K562 (cell line): ENCODE results near the gene TMPRSS11D. TPM values are rescaled to one million over a fixed set of nuclear protein-coding genes. Genes with fewer than 3 reads are reported as not detected.

ENCODE experiments used
- ATAC-seq: fragments of 200-7000 bp; cut with Tn5 transposase; 3 replicates; pipeline ENCODE4 v1.9.1; 2020; ENCODE audit warnings: moderate library complexity
- BruUV-seq: library from RNA; stranded (reverse); fragments of 400-500 nt; replicated peaks from 2 replicates; lab custom pipeline; 2021; lab: Mats Ljungman, UMichigan
- CTCF ChIA-PET: fragments of 300-600 bp; formaldehyde crosslinking; extraction: SDS; loops from one replicate; lab custom pipeline; 2021; ENCODE audit warnings: low intra/inter-chr PET ratio; lab: Yijun Ruan, JAX
- POLR2A ChIA-PET: fragments of 300-600, 350-650 bp; sonication (Branson Sonifier 250); formaldehyde crosslinking; extraction: SDS; loops from one replicate; lab custom pipeline; 2021; ENCODE audit warnings: antibody characterized with exemption, inconsistent platforms; lab: Yijun Ruan, JAX
- DNase-seq, 4 experiments: peaks; one replicate each; pipeline versions ENCODE4 v3.0.0 to v3.0.0-alpha.2; 2011 to 2018; ENCODE audit warnings: low spot score in 3 of 4, mixed read lengths in 3 of 4; ENCODE audit errors: extremely low read depth in 1 of 4
- FAIRE-seq: peaks from 2 replicates; lab custom pipeline; 2011; peaks lifted over from hg19 to GRCh38; lab: Jason Lieb, UNC
- H2AFZ ChIP-seq: 2 replicates; pipeline ENCODE4 v1.6.0; 2011; ENCODE audit warnings: low read depth, low read length, control low read depth, inconsistent platforms
- H3K27ac ChIP-seq: fragments of 200-600 bp; 3 replicates; pipeline ENCODE4 v1.8.0; 2011; ENCODE audit warnings: low read depth, mild to moderate bottlenecking, control low read depth, inconsistent platforms, low read length, moderate library complexity, mixed read lengths; ENCODE audit errors: extremely low read depth
- H3K27me3 ChIP-seq, 2 experiments: fragments of 300-600 bp in 1 of 2; 2 replicates in 1 of 2; 3 replicates in 1 of 2; pipeline versions ENCODE4 v1.6.0 to v1.8.0; 2011; ENCODE audit warnings: inconsistent platforms in 2 of 2, low read length in 2 of 2, mild to moderate bottlenecking in 1 of 2, mixed read lengths in 1 of 2, moderate library complexity in 1 of 2; ENCODE audit not compliant: control insufficient read depth in 2 of 2, insufficient read depth in 2 of 2
- H3K36me3 ChIP-seq: fragments of 300-600 bp; 3 replicates; pipeline ENCODE4 v1.8.0; 2011; ENCODE audit warnings: mild to moderate bottlenecking, low read length, inconsistent platforms; ENCODE audit not compliant: control insufficient read depth, insufficient read depth
- H3K4me1 ChIP-seq, 2 experiments: fragments of 200-600 bp in 1 of 2; replicated peaks in 1 of 2; 2 replicates in 1 of 2; 3 replicates in 1 of 2; pipeline versions ENCODE4 v1.5.1 to v1.8.0; 2011; ENCODE audit warnings: inconsistent platforms in 2 of 2, low read length in 2 of 2, mild to moderate bottlenecking in 1 of 2, mixed read lengths in 1 of 2, moderate library complexity in 1 of 2; ENCODE audit not compliant: control insufficient read depth in 2 of 2, insufficient read depth in 2 of 2
- H3K4me2 ChIP-seq: 2 replicates; pipeline ENCODE4 v1.6.1; 2011; ENCODE audit warnings: low read length, control low read depth, inconsistent platforms, mixed read lengths; ENCODE audit not compliant: insufficient read depth
- H3K4me3 ChIP-seq: fragments of 200-600 bp; sonication (generic), shearing (Covaris generic); 2 replicates; pipeline ENCODE4 v1.5.1; 2016; ENCODE audit warnings: control low read depth, inconsistent platforms
- H3K79me2 ChIP-seq: fragments of 200-600 bp; 3 replicates; pipeline ENCODE4 v1.8.0; 2011; ENCODE audit warnings: low read length, inconsistent platforms; ENCODE audit not compliant: control insufficient read depth, insufficient read depth
- H3K9ac ChIP-seq, 2 experiments: 2 replicates each; pipeline versions ENCODE4 v1.6.0 to v1.6.1; 2011; ENCODE audit warnings: low read depth in 2 of 2, low read length in 2 of 2, control low read depth in 1 of 2, inconsistent platforms in 1 of 2, mild to moderate bottlenecking in 1 of 2, mixed read lengths in 1 of 2; ENCODE audit not compliant: insufficient read depth in 1 of 2
- H3K9me1 ChIP-seq: one replicate; pipeline ENCODE4 v1.6.0; 2011; ENCODE audit warnings: inconsistent platforms, mild to moderate bottlenecking, low read length, moderate library complexity; ENCODE audit not compliant: control insufficient read depth, insufficient read depth
- H3K9me3 ChIP-seq: replicated peaks from 2 replicates; pipeline ENCODE4 v1.5.1; 2011; ENCODE audit warnings: low read depth, low read length, inconsistent platforms; ENCODE audit not compliant: control insufficient read depth, insufficient read depth
- H4K20me1 ChIP-seq: replicated peaks from 2 replicates; pipeline ENCODE4 v1.6.1; 2011; ENCODE audit warnings: low read length, inconsistent platforms, mixed read lengths; ENCODE audit not compliant: control insufficient read depth, insufficient read depth
- ARHGAP35 ChIP-seq: fragments of 450-650 bp; IDR thresholded peaks from 2 replicates; pipeline ENCODE4 v1.6.1; 2018; ENCODE audit not compliant: partially characterized antibody
- BACH1 ChIP-seq: fragments of 200-800 bp; sonication (Bioruptor generic); IDR thresholded peaks from 2 replicates; pipeline ENCODE4 v1.6.1; 2016; ENCODE audit warnings: missing genetic modification characterization, missing compliant biosample characterization
- CHCHD3 ChIP-seq: fragments of 250-450 bp; sonication (Bioruptor Pico); IDR thresholded peaks from 2 replicates; pipeline ENCODE4 v2.1.2; 2022; ENCODE audit warnings: mild to moderate bottlenecking
- CTCF ChIP-seq, 3 experiments: IDR thresholded peaks in 2 of 3; conservative IDR thresholded peaks in 1 of 3; 2 replicates each; pipeline ENCODE4 v1.5.1; 2011 to 2012; ENCODE audit warnings: low read length in 3 of 3, mild to moderate bottlenecking in 3 of 3, control low read depth in 2 of 3, improper control_type of control experiment in 1 of 3, inconsistent platforms in 1 of 3, low read depth in 1 of 3, mixed read lengths in 1 of 3, moderate library complexity in 1 of 3; ENCODE audit not compliant: insufficient read depth in 2 of 3
- HMGN3 ChIP-seq: IDR thresholded peaks from 2 replicates; pipeline ENCODE4 v1.6.1; 2011; ENCODE audit warnings: borderline replicate concordance, low read depth, mild to moderate bottlenecking, mixed read lengths, low read length; ENCODE audit not compliant: insufficient read length; ENCODE audit errors: extremely low read depth
- MAFG ChIP-seq: fragments of 450-650 bp; conservative IDR thresholded peaks from 2 replicates; pipeline ENCODE4 v1.6.1; 2016; ENCODE audit warnings: missing genetic modification characterization, missing compliant biosample characterization
- MCM3 ChIP-seq: fragments of 450-650 bp; IDR thresholded peaks from 2 replicates; pipeline ENCODE4 v1.6.1; 2016
- MECOM ChIP-seq: fragments of 250-450 bp; sonication (Bioruptor Pico); IDR thresholded peaks from 2 replicates; pipeline ENCODE4 v1.8.0; 2022; ENCODE audit warnings: inconsistent platforms
- PML ChIP-seq: IDR thresholded peaks from 2 replicates; pipeline ENCODE4 v1.6.1; 2012; ENCODE audit warnings: low read length, inconsistent platforms
- POLR3G ChIP-seq: IDR thresholded peaks from 2 replicates; pipeline ENCODE4 v1.6.1; 2011; ENCODE audit not compliant: insufficient read length, insufficient replicate concordance; ENCODE audit errors: extremely low read depth
- RBM15 ChIP-seq: fragments of 200-400 bp; formaldehyde crosslinking; IDR thresholded peaks from 2 replicates; pipeline ENCODE4 v1.6.1; 2018; ENCODE audit warnings: mild to moderate bottlenecking, low read length, moderate library complexity; ENCODE audit not compliant: insufficient read depth
- STAG1 ChIP-seq: sonication (generic); formaldehyde crosslinking; IDR thresholded peaks from 2 replicates; pipeline ENCODE4 v1.5.0; 2020; ENCODE audit warnings: missing genetic modification reagents, borderline replicate concordance
- ZNF175 ChIP-seq: fragments of 200-800 bp; sonication (Bioruptor generic); IDR thresholded peaks from 2 replicates; pipeline ENCODE4 v1.6.1; 2016; ENCODE audit warnings: low read depth, mild to moderate bottlenecking, missing genetic modification characterization, missing compliant biosample characterization
- ZNF696 ChIP-seq: fragments of 250-450 bp; sonication (Bioruptor Pico); conservative IDR thresholded peaks from 2 replicates; pipeline ENCODE4 v1.4.0; 2020; ENCODE audit warnings: mild to moderate bottlenecking, moderate library complexity
- ZNF717 ChIP-seq: fragments of 250-450 bp; sonication (Bioruptor Pico); IDR thresholded peaks from 2 replicates; pipeline ENCODE4 v1.5.0; 2021
- WGBS: fragments of 100-300 bp; shearing (Covaris generic); methylation state at CpG from one replicate; pipeline ENCODE4 v1.1.6; 2016; ENCODE audit warnings: low coverage, mixed read lengths; ENCODE audit not compliant: insufficient coverage; ENCODE audit errors: missing lambda C conversion rate; 5-methylcytosine and 5-hydroxymethylcytosine counted together
- in situ Hi-C: fragments of 300-500 bp; cut with MboI; formaldehyde crosslinking; loops from 4 replicates; pipeline ENCODE4 v1.15.0; 2018; ENCODE audit warnings: inconsistent platforms, mixed read lengths
- intact Hi-C: fragments of 100-400 bp; cut with micrococcal nuclease; formaldehyde crosslinking; loops from 2 replicates; pipeline ENCODE4 v1.14.2; 2022
- polyA plus RNA-seq, 8 experiments: library from polyadenylated mRNA; depleted of rRNA in 4 of 8; stranded (reverse) in 5 of 8; unstranded in 3 of 8; fragments of >200 nt; fragmentation: Nextera tagmentation in 2 of 8; fragmentation: Illumina TruSeq in 1 of 8; extraction: Ambion mirVana in 2 of 8; extraction: Trizol in 1 of 8; gene quantifications; 2 replicates each; pipeline versions ENCODE4 v1.2.1 to v1.2.3, GENCODE V29; 2011 to 2014; ENCODE audit warnings: inconsistent platforms in 1 of 8, missing spikeins in 1 of 8
- total RNA-seq, 7 experiments: library from RNA; depleted of rRNA in 6 of 7; stranded (reverse); fragments of >200 nt in 6 of 7; fragmentation: Illumina TruSeq in 2 of 7; extraction: Trizol in 2 of 7; gene quantifications; 2 replicates each; pipeline versions ENCODE4 v1.2.1 to v1.2.3, GENCODE V29; 2011 to 2021; ENCODE audit warnings: low replicate concordance in 1 of 7
- TF ChIP-seq, protein P1 (sequence below): fragments of 450-650 bp; IDR thresholded peaks from 2 replicates; pipeline ENCODE4 v1.6.1; 2016; ENCODE audit warnings: low read depth, mild to moderate bottlenecking, moderate library complexity
- TF ChIP-seq, protein P2 (sequence below): fragments of 250-450 bp; sonication (Bioruptor Pico); IDR thresholded peaks from 2 replicates; pipeline ENCODE4 v1.5.0; 2021; ENCODE audit warnings: mild to moderate bottlenecking, borderline replicate concordance
- TF ChIP-seq, protein P3 (sequence below): fragments of 450-650 bp; IDR thresholded peaks from 2 replicates; pipeline ENCODE4 v1.6.1; 2016; ENCODE audit warnings: missing biosample characterization, missing genetic modification characterization

TMPRSS11D gene
- total and polyA plus RNA-seq, 9 of the 15 experiments (the other 6 are each of a cell fraction or from before 2014, with no cell fraction given) = not detected

- Histone ChIP-seq H3K27me3 (no peaks in the 10 kb centered on the region), H3K4me1 (no peaks in the 10 kb centered on the region), H3K9me1 (no peaks in the 10 kb centered on the region), H3K79me2 (no peaks in the 10 kb centered on the region), H3K9ac (no peak overlapping the region), H2AFZ (no peak overlapping the region), H3K9me3 (no peaks in the 10 kb centered on the region), H3K36me3 (no peaks in the 10 kb centered on the region), H3K27ac (no peak overlapping the region), H4K20me1 (no peaks in the 10 kb centered on the region), H3K4me2 (no peak overlapping the region), H3K4me3 (no peak overlapping the region)
- DNase-seq (no peak), FAIRE-seq (no peak), ATAC-seq (no peak)
- in situ Hi-C loops = no loop called here
- POLR2A ChIA-PET = no interaction called here
- under 1% methylated on average over 6 of the region's 6 CpGs for WGBS
- CTCF ChIA-PET = no interaction called here
- TF ChIP-seq, protein P1, sequence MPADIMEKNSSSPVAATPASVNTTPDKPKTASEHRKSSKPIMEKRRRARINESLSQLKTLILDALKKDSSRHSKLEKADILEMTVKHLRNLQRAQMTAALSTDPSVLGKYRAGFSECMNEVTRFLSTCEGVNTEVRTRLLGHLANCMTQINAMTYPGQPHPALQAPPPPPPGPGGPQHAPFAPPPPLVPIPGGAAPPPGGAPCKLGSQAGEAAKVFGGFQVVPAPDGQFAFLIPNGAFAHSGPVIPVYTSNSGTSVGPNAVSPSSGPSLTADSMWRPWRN = no peak
- TF ChIP-seq RBM15 (no peak), CHCHD3 (no peak), MCM3 (no peak), ZNF175 (CRISPR knock-in tag) (no peak), POLR3G (no peak), STAG1 (no peak), ZNF696 (CRISPR knock-in tag) (no peak), HMGN3 (no peak), PML (no peak), MECOM (CRISPR knock-in tag) (no peak), ARHGAP35 (no peak), CTCF (IDR thresholded peaks at IDR 0.05 in 2 of 3, conservative IDR thresholded peaks at IDR 0.05 in 1 of 3; ENCODE audit: insufficient read depth in 2 of 3, low read depth in 1 of 3, low read length in 3 of 3) (no peak), BACH1 (tag) (no peak), MAFG (tag) (no peak), ZNF717 (CRISPR knock-in tag) (no peak)
- TF ChIP-seq, protein P2, sequence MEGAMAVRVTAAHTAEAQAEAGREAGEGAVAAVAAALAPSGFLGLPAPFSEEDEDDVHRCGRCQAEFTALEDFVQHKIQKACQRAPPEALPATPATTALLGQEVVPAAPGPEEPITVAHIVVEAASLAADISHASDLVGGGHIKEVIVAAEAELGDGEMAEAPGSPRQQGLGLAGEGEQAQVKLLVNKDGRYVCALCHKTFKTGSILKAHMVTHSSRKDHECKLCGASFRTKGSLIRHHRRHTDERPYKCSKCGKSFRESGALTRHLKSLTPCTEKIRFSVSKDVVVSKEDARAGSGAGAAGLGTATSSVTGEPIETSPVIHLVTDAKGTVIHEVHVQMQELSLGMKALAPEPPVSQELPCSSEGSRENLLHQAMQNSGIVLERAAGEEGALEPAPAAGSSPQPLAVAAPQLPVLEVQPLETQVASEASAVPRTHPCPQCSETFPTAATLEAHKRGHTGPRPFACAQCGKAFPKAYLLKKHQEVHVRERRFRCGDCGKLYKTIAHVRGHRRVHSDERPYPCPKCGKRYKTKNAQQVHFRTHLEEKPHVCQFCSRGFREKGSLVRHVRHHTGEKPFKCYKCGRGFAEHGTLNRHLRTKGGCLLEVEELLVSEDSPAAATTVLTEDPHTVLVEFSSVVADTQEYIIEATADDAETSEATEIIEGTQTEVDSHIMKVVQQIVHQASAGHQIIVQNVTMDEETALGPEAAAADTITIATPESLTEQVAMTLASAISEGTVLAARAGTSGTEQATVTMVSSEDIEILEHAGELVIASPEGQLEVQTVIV (CRISPR knock-in tag) = no peak
- TF ChIP-seq, protein P3, sequence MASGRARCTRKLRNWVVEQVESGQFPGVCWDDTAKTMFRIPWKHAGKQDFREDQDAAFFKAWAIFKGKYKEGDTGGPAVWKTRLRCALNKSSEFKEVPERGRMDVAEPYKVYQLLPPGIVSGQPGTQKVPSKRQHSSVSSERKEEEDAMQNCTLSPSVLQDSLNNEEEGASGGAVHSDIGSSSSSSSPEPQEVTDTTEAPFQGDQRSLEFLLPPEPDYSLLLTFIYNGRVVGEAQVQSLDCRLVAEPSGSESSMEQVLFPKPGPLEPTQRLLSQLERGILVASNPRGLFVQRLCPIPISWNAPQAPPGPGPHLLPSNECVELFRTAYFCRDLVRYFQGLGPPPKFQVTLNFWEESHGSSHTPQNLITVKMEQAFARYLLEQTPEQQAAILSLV = no peak
- BruUV-seq = no TSS peak
- intact Hi-C loops = no loop called here
Observed at GRCh38 chr4:67885762-67886161, 2.0 kb upstream of the TMPRSS11D start.
